Right lobe of liver (tissue), 6 donors: ENCODE results near the gene TXLNB. TPM values are rescaled to one million over a fixed set of nuclear protein-coding genes. Genes with fewer than 3 reads are reported as not detected.

Experiments
- ATAC-seq, 4 donors: fragments of 200-7000 bp; cut with Tn5 transposase; one replicate each; pipeline ENCODE4 v1.9.1; 2020; ENCODE audit warnings: mild to moderate bottlenecking in 4 of 4, moderate library complexity in 4 of 4
- DNase-seq, 3 donors: peaks; one replicate each; pipeline ENCODE4 v3.0.0-alpha.2; 2020
- H3K27ac ChIP-seq, 3 donors: fragments of 200-600 bp; one replicate each; pipeline ENCODE4 v1.8.0; 2022
- H3K27me3 ChIP-seq, 2 donors: fragments of 200-600 bp; one replicate each; pipeline ENCODE4 v1.8.0; 2022
- H3K36me3 ChIP-seq, 4 donors: fragments of 200-600 bp; sonication (generic) in 1 of 4; one replicate each; pipeline versions ENCODE4 v1.5.1 to v1.8.0; 2017 to 2022; ENCODE audit warnings: control low read depth in 1 of 4
- H3K4me1 ChIP-seq, 4 donors: fragments of 200-600 bp; sonication (generic) in 1 of 4; one replicate each; pipeline versions ENCODE4 v1.5.1 to v1.8.0; 2017 to 2022; ENCODE audit warnings: control low read depth in 1 of 4
- H3K4me3 ChIP-seq, 3 donors: fragments of 200-600 bp; one replicate each; pipeline ENCODE4 v1.8.0; 2022
- H3K9me3 ChIP-seq, 4 donors: fragments of 200-600 bp; sonication (generic) in 1 of 4; one replicate each; pipeline versions ENCODE4 v1.5.1 to v1.8.0; 2017 to 2022; ENCODE audit warnings: control low read depth in 1 of 4
- POLR2A ChIP-seq: fragments of 450-650 bp; IDR thresholded peaks from one replicate; pipeline ENCODE4 v1.6.1; 2017; ENCODE audit warnings: antibody characterized with exemption, mild to moderate bottlenecking
- WGBS: methylation state at CpG from one replicate; pipeline ENCODE4 v1.1.6; 2018; ENCODE audit warnings: low coverage, low lambda C conversion rate; ENCODE audit not compliant: insufficient coverage; ENCODE audit errors: missing lambda C conversion rate; 5-methylcytosine and 5-hydroxymethylcytosine counted together
- intact Hi-C, 2 donors: fragments of 100-400 bp; cut with DNase I; formaldehyde crosslinking; loops; one replicate each; pipeline versions ENCODE4 v1.11.2 to v1.14.1; 2022
- long read RNA-seq: library from polyadenylated mRNA; unstranded; transcript quantifications from one replicate; pipeline ENCODE4 v2.0.0, GENCODE V29; 2019
- total RNA-seq, 6 experiments: library from RNA; depleted of rRNA in 2 of 6; stranded (reverse); fragments of >200 nt in 2 of 6; fragmentation: NEBNext Ultra II Directional in 3 of 6; extraction: Animal tissue kit (Norgen Biotek cat#: 25700) in 3 of 6; gene quantifications; one replicate each; pipeline versions ENCODE4 v1.1.0 to v1.2.4, GENCODE V29; 2016 to 2023
- TF ChIP-seq, protein P1 (sequence below), 4 donors: fragments of 200-600 bp in 3 of 4; fragments of 450-650 bp in 1 of 4; IDR thresholded peaks; one replicate each; pipeline versions ENCODE4 v1.5.1 to v1.8.0; 2016 to 2022; ENCODE audit warnings: antibody characterized with exemption in 4 of 4, mild to moderate bottlenecking in 2 of 4
- donor health status: DM: no; HTN: yes; CAD: no.
- donor health status: DM: no; HTN: no; CAD: no.
- donor health status: DM: no; HTN: no; CAD: no.
- donor health status: DM: no; HTN: yes; CAD: no.
- donor health status: DM: no; HTN: yes; CAD: no.

The TXLNB gene
- total RNA-seq: under 1 TPM; 0.04 to 0.50 (median 0.14) TPM
- long read RNA-seq: 0 reads

DNA sequence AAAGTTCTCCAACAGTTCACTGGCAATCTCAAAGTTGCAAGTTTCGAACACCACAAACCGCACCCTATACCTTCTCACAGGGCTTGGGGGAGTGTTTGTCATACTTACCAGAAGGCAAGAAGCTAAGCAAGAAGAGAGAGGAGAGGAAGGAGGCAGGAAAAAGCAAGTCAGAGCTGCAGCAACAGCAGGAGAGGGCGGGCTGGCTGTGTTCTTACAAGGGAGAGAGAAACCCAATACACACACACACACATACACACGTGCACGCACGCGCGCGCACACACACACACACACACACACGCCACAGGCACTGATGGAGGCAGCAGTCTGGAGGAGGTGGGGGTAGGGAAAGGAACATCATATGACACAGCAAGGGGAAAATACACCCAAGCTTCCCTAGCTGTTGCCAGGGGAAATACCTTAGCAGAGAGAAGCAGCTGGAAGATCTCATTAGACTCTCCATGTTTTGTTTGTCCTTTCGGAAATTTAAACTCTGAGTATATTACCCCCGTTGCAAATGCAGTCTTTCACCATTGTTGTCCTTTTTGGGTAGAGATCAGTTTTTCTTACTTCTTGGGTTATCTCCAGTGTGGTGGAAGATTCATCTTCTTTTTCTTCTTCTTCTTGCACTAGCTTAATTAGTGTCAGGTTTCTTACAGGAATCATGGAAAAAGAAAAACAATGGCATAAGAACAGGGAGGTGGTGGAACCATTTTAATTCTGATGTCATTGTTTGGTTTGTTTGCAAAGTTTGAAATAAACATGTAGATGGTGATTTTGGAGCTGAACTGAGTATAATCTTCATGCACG is at the start of gene TXLNB:
TXLNB (minus strand) TSS at position 186 of the 807 bp plus-strand sequence. CDS start 3,099 bp downstream, outside the sequence.
- peak; percentile 75 to 81 (median 77) for ATAC-seq
- Histone ChIP-seq H3K27me3 (no peaks in the 10 kb centered on the region), H3K27ac (peak within 1 kb of the TSS; percentile 41 to 53 (median 48)), H3K9me3 (no peaks in the 10 kb centered on the region), H3K4me3 (no peak within 1 kb of the TSS), H3K36me3 (no peaks in the 10 kb centered on the region), H3K4me1 (no peaks in the 10 kb centered on the region)
- WGBS: 53% methylated on average over 13 of the region's 13 CpGs
- DNase-seq: peak in 2 of 3 donors; percentile 42 to 73
- TF ChIP-seq, protein P1, sequence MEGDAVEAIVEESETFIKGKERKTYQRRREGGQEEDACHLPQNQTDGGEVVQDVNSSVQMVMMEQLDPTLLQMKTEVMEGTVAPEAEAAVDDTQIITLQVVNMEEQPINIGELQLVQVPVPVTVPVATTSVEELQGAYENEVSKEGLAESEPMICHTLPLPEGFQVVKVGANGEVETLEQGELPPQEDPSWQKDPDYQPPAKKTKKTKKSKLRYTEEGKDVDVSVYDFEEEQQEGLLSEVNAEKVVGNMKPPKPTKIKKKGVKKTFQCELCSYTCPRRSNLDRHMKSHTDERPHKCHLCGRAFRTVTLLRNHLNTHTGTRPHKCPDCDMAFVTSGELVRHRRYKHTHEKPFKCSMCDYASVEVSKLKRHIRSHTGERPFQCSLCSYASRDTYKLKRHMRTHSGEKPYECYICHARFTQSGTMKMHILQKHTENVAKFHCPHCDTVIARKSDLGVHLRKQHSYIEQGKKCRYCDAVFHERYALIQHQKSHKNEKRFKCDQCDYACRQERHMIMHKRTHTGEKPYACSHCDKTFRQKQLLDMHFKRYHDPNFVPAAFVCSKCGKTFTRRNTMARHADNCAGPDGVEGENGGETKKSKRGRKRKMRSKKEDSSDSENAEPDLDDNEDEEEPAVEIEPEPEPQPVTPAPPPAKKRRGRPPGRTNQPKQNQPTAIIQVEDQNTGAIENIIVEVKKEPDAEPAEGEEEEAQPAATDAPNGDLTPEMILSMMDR (IDR thresholded peaks at IDR 0.05): no peak
- TF ChIP-seq POLR2A: no peak
- intact Hi-C loops: no loop called here

DNA sequence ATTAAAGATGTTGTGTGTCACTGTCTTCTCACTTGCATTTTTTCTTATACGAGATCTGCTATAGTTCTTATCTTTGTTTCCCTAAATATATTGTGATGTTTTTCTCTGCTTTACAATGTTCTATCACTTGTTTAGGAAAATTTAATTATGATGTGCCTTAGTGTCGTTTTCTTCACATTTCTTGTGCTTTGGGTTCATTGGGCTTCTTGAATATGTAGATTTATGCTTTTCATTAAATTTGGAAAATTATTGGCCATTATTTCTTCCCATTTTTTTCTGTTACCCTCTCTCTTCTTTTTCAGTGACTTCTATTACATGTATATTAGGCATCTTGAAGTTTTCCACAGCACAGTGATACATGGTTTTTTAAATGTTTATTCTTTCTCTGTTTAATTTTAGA is 49.3 kb upstream of the TXLNB start:
- Histone ChIP-seq H3K36me3 (no peaks in the 10 kb centered on the region), H3K27ac (no peak overlapping the region), H3K27me3 (no peaks in the 10 kb centered on the region), H3K4me3 (no peak overlapping the region), H3K4me1 (no peaks in the 10 kb centered on the region), H3K9me3 (no peaks in the 10 kb centered on the region)
- DNase-seq: no peak
- WGBS: 69% methylated on average over 2 of the region's 2 CpGs
- intact Hi-C loops: no loop called here
- TF ChIP-seq, protein P1 (IDR thresholded peaks at IDR 0.05): no peak
- no peak for TF ChIP-seq POLR2A
- no peak for ATAC-seq

DNA sequence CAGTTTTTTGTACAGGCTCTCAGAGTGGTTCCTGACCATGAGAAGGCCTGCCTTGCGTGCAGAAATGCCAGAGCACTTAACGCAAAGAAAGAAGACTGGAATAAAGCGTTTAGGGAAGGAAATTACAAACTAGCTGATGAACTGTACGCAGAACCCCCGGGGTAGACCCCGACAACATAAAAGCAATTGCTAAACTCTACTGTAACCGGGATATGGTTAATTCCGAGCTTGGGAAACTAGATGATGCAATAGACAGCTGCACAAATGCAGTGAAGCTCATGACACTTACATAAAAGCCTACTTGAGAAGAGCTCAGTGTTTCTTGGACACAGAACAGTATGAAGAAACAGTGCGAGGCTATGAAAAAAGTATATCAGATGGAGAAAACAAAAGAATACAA is 47.0 kb upstream of the TXLNB start:
- Histone ChIP-seq H3K4me1 (no peaks in the 10 kb centered on the region), H3K9me3 (no peaks in the 10 kb centered on the region), H3K36me3 (no peaks in the 10 kb centered on the region), H3K4me3 (no peak overlapping the region), H3K27ac (peak overlapping the region in 1 of 3 donors; percentile 13), H3K27me3 (no peaks in the 10 kb centered on the region)
- intact Hi-C loops: no loop called here
- ATAC-seq: peak in 2 of 4 donors; percentile 37 to 39
- WGBS: 52% methylated on average over 9 of the region's 9 CpGs
- DNase-seq: no peak
- TF ChIP-seq, protein P1 (IDR thresholded peaks at IDR 0.05): no peak
- no peak for TF ChIP-seq POLR2A

DNA sequence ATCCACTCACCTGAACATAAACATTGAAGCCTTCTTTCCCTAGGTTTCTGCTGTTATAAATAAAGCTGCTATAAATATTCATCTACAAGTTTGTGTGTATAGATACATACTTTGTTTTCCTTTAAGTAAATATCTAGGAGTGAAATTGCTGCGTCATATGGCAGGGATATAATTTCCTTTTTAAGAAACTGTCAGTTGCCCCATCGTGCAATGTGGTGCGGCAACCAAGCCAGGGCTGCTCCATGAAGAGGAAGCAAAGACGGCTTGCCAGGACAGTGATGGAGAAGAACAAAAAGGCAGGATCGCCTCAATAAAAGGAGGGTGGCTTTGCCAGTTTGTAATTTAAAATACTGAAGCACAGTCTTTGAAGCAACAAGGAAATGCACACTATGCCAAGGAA is 46.0 kb upstream of the TXLNB start:
- Histone ChIP-seq H3K4me1 (no peaks in the 10 kb centered on the region), H3K27me3 (no peaks in the 10 kb centered on the region), H3K36me3 (no peaks in the 10 kb centered on the region), H3K27ac (peak overlapping the region in 1 of 3 donors; percentile 18), H3K4me3 (no peak overlapping the region), H3K9me3 (no peaks in the 10 kb centered on the region)
- intact Hi-C loops: no loop called here
- WGBS: 61% methylated on average over 5 of the region's 5 CpGs
- DNase-seq (peak in 1 of 3 donors; percentile 41), ATAC-seq (peak in 3 of 4 donors; percentile 40 to 67 (median 51))
- no peak for TF ChIP-seq POLR2A
- TF ChIP-seq, protein P1 (IDR thresholded peaks at IDR 0.05): no peak
